Epidermal melanocyte (primary cell): ENCODE data around the gene FARP1.

ENCODE experiments used
- DNase-seq: peaks from one replicate; pipeline ENCODE4 v3.0.0; 2011; ENCODE audit warnings: low spot score; ENCODE audit not compliant: insufficient read length

The FARP1 gene

GRCh38 chr13:98305670-98306069, 162.8 kb downstream of the FARP1 start:
- DNase-seq = no peak

- DNase-seq = no peak
These were observed 164.7 kb downstream of the FARP1 start for GRCh38 chr13:98307463-98308085.

GRCh38 chr13:98308086-98308911, 165.4 kb downstream of the FARP1 start:
- DNase-seq = no peak

- no peak for DNase-seq
These were observed 166.9 kb downstream of the FARP1 start for GRCh38 chr13:98309569-98310335.

- DNase-seq = no peak
These were observed 167.7 kb downstream of the FARP1 start for GRCh38 chr13:98310485-98311199.

- DNase-seq = no peak
These were observed 168.3 kb downstream of the FARP1 start for GRCh38 chr13:98311200-98311548.

- DNase-seq = no peak
These were observed 169.7 kb downstream of the FARP1 start for GRCh38 chr13:98312606-98313005.

- no peak for DNase-seq
These were observed 170.4 kb downstream of the FARP1 start for GRCh38 chr13:98313023-98313921.

GRCh38 chr13:98313922-98314292, 171.0 kb downstream of the FARP1 start:
- no peak for DNase-seq

GRCh38 chr13:98315466-98315865, 172.6 kb downstream of the FARP1 start:
- DNase-seq = no peak

GRCh38 chr13:98315902-98316301, 173.0 kb downstream of the FARP1 start:
- no peak for DNase-seq

- DNase-seq = no peak
These were observed 174.8 kb downstream of the FARP1 start for GRCh38 chr13:98317573-98318171.

GRCh38 chr13:98318263-98318878, 175.5 kb downstream of the FARP1 start:
- DNase-seq = no peak

- DNase-seq = no peak
These were observed 177.7 kb downstream of the FARP1 start for GRCh38 chr13:98320561-98321105.

- no peak for DNase-seq
These were observed 178.5 kb downstream of the FARP1 start for GRCh38 chr13:98321395-98321794.

- no peak for DNase-seq
These were observed 179.3 kb downstream of the FARP1 start for GRCh38 chr13:98322091-98322718.

- DNase-seq = no peak
These were observed 181.2 kb downstream of the FARP1 start for GRCh38 chr13:98324105-98324504.

- DNase-seq = peak; percentile 44
These were observed 182.8 kb downstream of the FARP1 start for GRCh38 chr13:98325724-98326123.

- no peak for DNase-seq
These were observed 183.4 kb downstream of the FARP1 start for GRCh38 chr13:98326291-98326690.
